Chondrocyte (in vitro differentiated cells): ENCODE data around the gene NTN5. TPM values are rescaled to one million over a fixed set of nuclear protein-coding genes. Genes with fewer than 3 reads are reported as not detected.
A peak's percentile ranks its signal among the peaks of the same experiment; 100 is the strongest.

Experiments used
- DNase-seq: peaks from one replicate; pipeline ENCODE4 v3.0.0; 2021; ENCODE audit warnings: mixed read lengths, low spot score
- H3K27ac Mint-ChIP-seq: one replicate; pipeline ENCODE4 v1.8.0; 2021; ENCODE audit warnings: mild to moderate bottlenecking, moderate library complexity, mixed read lengths; ENCODE audit not compliant: unreplicated experiment
- H3K27me3 Mint-ChIP-seq: 2 replicates; pipeline ENCODE4 v1.8.0; 2021; ENCODE audit warnings: low read depth, mixed read lengths
- H3K36me3 Mint-ChIP-seq: 2 replicates; pipeline ENCODE4 v1.8.0; 2021; ENCODE audit warnings: low read depth, mixed read lengths
- H3K4me1 Mint-ChIP-seq: 2 replicates; pipeline ENCODE4 v1.8.0; 2021; ENCODE audit warnings: low read depth, mild to moderate bottlenecking, mixed read lengths
- H3K4me3 Mint-ChIP-seq: one replicate; pipeline ENCODE4 v1.8.0; 2021; ENCODE audit warnings: mild to moderate bottlenecking, moderate library complexity, mixed read lengths; ENCODE audit not compliant: unreplicated experiment
- H3K9me3 Mint-ChIP-seq: 2 replicates; pipeline ENCODE4 v1.8.0; 2021; ENCODE audit warnings: low read depth, mixed read lengths
- total RNA-seq: library from RNA; stranded (reverse); gene quantifications from 3 replicates; pipeline ENCODE4 v1.2.1, GENCODE V29; 2021
- TF ChIP-seq, protein P1 (sequence below): fragments of 200-600 bp; sonication (generic); IDR thresholded peaks from 2 replicates; pipeline ENCODE4 v1.5.0; 2021; ENCODE audit warnings: antibody characterized with exemption, mild to moderate bottlenecking, moderate library complexity

Gene NTN5
- total RNA-seq, 1 donor from 2014 or later = 0.97 TPM

- H3K4me1 Mint-ChIP-seq = peaks cover 40% of the 10 kb centered on the region
- H3K36me3 Mint-ChIP-seq = peaks cover 3% of the 10 kb centered on the region
- H3K27ac Mint-ChIP-seq = no peak overlapping the region
- no peak for DNase-seq
- TF ChIP-seq, protein P1, sequence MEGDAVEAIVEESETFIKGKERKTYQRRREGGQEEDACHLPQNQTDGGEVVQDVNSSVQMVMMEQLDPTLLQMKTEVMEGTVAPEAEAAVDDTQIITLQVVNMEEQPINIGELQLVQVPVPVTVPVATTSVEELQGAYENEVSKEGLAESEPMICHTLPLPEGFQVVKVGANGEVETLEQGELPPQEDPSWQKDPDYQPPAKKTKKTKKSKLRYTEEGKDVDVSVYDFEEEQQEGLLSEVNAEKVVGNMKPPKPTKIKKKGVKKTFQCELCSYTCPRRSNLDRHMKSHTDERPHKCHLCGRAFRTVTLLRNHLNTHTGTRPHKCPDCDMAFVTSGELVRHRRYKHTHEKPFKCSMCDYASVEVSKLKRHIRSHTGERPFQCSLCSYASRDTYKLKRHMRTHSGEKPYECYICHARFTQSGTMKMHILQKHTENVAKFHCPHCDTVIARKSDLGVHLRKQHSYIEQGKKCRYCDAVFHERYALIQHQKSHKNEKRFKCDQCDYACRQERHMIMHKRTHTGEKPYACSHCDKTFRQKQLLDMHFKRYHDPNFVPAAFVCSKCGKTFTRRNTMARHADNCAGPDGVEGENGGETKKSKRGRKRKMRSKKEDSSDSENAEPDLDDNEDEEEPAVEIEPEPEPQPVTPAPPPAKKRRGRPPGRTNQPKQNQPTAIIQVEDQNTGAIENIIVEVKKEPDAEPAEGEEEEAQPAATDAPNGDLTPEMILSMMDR = no peak
- no peaks in the 10 kb centered on the region for H3K27me3 Mint-ChIP-seq
- H3K9me3 Mint-ChIP-seq = no peaks in the 10 kb centered on the region
- no peak overlapping the region for H3K4me3 Mint-ChIP-seq
Measured at GRCh38 chr19:48627865-48628314, 44.9 kb downstream of the NTN5 start.

- peaks cover 3% of the 10 kb centered on the region for H3K36me3 Mint-ChIP-seq
- DNase-seq = no peak
- H3K9me3 Mint-ChIP-seq = no peaks in the 10 kb centered on the region
- TF ChIP-seq, protein P1 = no peak
- H3K27me3 Mint-ChIP-seq = no peaks in the 10 kb centered on the region
- H3K4me1 Mint-ChIP-seq = peaks cover 41% of the 10 kb centered on the region
- H3K4me3 Mint-ChIP-seq = no peak overlapping the region
- H3K27ac Mint-ChIP-seq = no peak overlapping the region
Measured at GRCh38 chr19:48627201-48627864, 45.5 kb downstream of the NTN5 start.

GRCh38 chr19:48625891-48626327 is 46.9 kb downstream of the NTN5 start:
- TF ChIP-seq, protein P1 = no peak
- no peak for DNase-seq
- no peak overlapping the region for H3K27ac Mint-ChIP-seq
- H3K4me3 Mint-ChIP-seq = no peak overlapping the region
- H3K36me3 Mint-ChIP-seq = peaks cover 3% of the 10 kb centered on the region
- no peaks in the 10 kb centered on the region for H3K27me3 Mint-ChIP-seq
- H3K4me1 Mint-ChIP-seq = peaks cover 41% of the 10 kb centered on the region
- H3K9me3 Mint-ChIP-seq = no peaks in the 10 kb centered on the region

GRCh38 chr19:48624791-48625723 is 47.8 kb downstream of the NTN5 start:
- Mint-ChIP-seq H3K4me3 (peak overlapping the region; percentile 85), H3K4me1 (peaks cover 36% of the 10 kb centered on the region), H3K9me3 (no peaks in the 10 kb centered on the region), H3K27me3 (no peaks in the 10 kb centered on the region), H3K36me3 (peaks cover 3% of the 10 kb centered on the region), H3K27ac (peak overlapping the region; percentile 61)
- no peak for DNase-seq
- TF ChIP-seq, protein P1 = no peak

DNA sequence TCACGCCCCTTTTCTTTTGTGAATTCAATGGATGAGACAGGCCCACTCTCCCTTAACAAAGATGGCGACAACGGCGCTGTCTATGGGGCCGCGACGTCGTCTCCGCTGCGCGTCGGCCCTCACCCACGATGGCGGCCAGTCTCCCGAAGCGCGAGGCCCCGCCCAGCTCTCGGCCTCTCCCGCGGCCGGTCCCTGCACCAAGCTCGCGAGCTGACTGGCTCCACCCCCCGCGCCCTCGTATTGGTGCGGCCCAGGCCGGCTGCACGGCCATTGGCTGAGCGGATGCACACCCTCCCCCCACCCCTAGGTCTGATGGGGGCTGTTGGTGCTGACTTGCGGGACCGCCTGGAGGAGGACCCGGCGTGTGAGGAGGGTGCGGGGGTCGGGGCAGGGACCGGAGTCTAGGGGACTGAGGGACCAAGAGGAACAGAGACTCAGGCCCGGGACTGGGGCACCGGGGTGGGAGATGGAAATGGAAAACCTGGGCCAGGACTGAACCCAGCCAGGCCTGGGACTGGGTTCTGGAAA is 48.7 kb downstream of the NTN5 start:
- DNase-seq = peak; percentile 99
- peak overlapping the region; percentile 99 for H3K27ac Mint-ChIP-seq
- no peaks in the 10 kb centered on the region for H3K27me3 Mint-ChIP-seq
- peaks cover 3% of the 10 kb centered on the region for H3K36me3 Mint-ChIP-seq
- H3K4me3 Mint-ChIP-seq = peak overlapping the region; percentile 85
- TF ChIP-seq, protein P1 = no peak
- H3K9me3 Mint-ChIP-seq = no peaks in the 10 kb centered on the region
- peaks cover 38% of the 10 kb centered on the region for H3K4me1 Mint-ChIP-seq
